Suprapubic skin (tissue), 4 donors: ENCODE results near the gene KLRC3. TPM values are rescaled to one million over a fixed set of nuclear protein-coding genes. Genes with fewer than 3 reads are reported as not detected.
"Not testable (repeated sequence)": the region's sequence is repeated elsewhere in the genome, so short reads cannot be mapped to it uniquely, and the experiment has no call there.

Experiments
- DNase-seq, 2 donors: peaks; one replicate each; pipeline ENCODE4 v3.0.0-alpha.2; 2019; ENCODE audit warnings: low spot score in 2 of 2
- H3K27ac ChIP-seq: fragments of 200-600 bp; sonication (generic); one replicate; pipeline ENCODE4 v1.5.1; 2019
- H3K27me3 ChIP-seq: fragments of 200-600 bp; sonication (generic); one replicate; pipeline ENCODE4 v1.5.1; 2019
- H3K36me3 ChIP-seq: fragments of 200-600 bp; sonication (generic); one replicate; pipeline ENCODE4 v1.5.1; 2019
- H3K4me1 ChIP-seq: fragments of 200-600 bp; sonication (generic); one replicate; pipeline ENCODE4 v1.5.1; 2019
- H3K4me3 ChIP-seq: fragments of 200-600 bp; sonication (generic); one replicate; pipeline ENCODE4 v1.5.1; 2019; ENCODE audit warnings: mild to moderate bottlenecking
- H3K9me3 ChIP-seq: fragments of 200-600 bp; sonication (generic); one replicate; pipeline ENCODE4 v1.5.1; 2019
- EP300 ChIP-seq: sonication (generic); formaldehyde crosslinking; IDR thresholded peaks from one replicate; pipeline ENCODE4 v1.6.1; 2017; ENCODE audit warnings: antibody characterized with exemption
- POLR2A ChIP-seq, 2 donors: fragments of 450-650 bp; IDR thresholded peaks; one replicate each; pipeline ENCODE4 v1.6.1; 2017; ENCODE audit warnings: antibody characterized with exemption in 2 of 2, mild to moderate bottlenecking in 2 of 2, moderate library complexity in 2 of 2
- POLR2AphosphoS5 ChIP-seq, 3 donors: sonication (generic); formaldehyde crosslinking; IDR thresholded peaks; one replicate each; pipeline ENCODE4 v1.6.1; 2017; ENCODE audit warnings: antibody characterized with exemption in 3 of 3
- WGBS: methylation state at CpG from one replicate; pipeline ENCODE4 v1.1.5; 2018; 5-methylcytosine and 5-hydroxymethylcytosine counted together
- total RNA-seq, 4 donors: library from RNA; depleted of rRNA; stranded (reverse); fragments of >200 nt; gene quantifications; one replicate each; pipeline ENCODE4 v1.1.0, GENCODE V29; 2016
- TF ChIP-seq, protein P1 (sequence below), 2 donors: fragments of 200-600 bp in 1 of 2; fragments of 450-650 bp in 1 of 2; sonication (generic) in 1 of 2; IDR thresholded peaks; one replicate each; pipeline ENCODE4 v1.5.1; 2016 to 2019; ENCODE audit warnings: antibody characterized with exemption in 2 of 2, mild to moderate bottlenecking in 1 of 2, moderate library complexity in 1 of 2

The KLRC3 gene
- total RNA-seq, 4 donors from 2014 or later, result not detected

DNA sequence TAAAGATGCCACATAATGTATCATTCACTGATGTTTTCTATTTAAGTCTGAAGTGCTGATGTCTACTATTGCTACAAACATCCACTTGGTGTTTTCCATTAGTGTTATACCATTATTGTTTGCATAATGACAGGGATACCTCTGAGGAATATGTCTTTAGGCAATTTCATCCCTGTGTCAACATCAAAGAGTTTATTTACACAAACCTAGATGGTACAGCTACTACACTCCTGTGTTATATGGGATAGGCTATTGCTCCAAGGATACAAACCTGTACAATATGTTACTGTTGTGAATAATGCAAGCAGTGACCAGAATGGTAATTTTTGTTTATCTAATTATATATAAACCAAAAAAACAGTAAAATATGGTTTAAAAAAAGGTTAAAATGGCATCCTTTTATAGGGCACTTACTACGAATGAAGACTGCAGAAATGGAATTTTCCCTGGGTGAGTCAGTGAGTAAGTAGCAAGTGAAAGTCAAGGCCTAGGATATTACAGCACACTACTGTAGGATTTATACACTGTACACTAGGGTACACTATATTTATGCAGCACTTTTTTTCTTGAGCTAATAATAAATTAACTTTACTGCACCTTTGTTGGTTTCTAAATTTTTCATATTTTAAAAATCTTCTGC, 4.0 kb upstream of the KLRC3 start:
- H3K36me3 ChIP-seq, H3K27ac ChIP-seq, DNase-seq, H3K4me1 ChIP-seq, H3K4me3 ChIP-seq, H3K27me3 ChIP-seq, H3K9me3 ChIP-seq: not testable (repeated sequence)
- WGBS, result no CpG with 5 or more reads among the region's 1 CpG

DNA sequence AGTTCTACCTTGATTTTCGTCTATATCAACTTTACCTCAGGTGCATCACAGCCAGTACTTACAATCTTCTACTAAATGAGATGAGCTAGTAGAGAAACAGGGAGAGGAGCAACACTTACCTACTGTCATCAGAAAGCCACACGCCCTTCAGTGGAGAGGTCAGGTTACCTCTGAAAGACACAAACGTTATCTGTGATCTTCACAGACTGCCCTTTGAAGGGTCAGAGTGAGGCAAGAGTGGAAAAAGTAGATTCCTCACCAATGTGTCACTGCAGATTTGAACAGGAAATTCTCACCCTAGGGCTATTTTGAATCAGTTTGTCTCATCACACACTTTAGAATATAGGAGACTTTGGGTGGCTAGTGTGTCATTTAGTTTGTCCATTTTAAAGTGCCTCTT, 1.8 kb upstream of the KLRC3 start:
- WGBS, result 17% methylated on average over 2 of the region's 3 CpGs
- not testable (repeated sequence) for DNase-seq, H3K4me3 ChIP-seq, H3K27ac ChIP-seq, H3K4me1 ChIP-seq, H3K36me3 ChIP-seq, H3K27me3 ChIP-seq, H3K9me3 ChIP-seq

DNA sequence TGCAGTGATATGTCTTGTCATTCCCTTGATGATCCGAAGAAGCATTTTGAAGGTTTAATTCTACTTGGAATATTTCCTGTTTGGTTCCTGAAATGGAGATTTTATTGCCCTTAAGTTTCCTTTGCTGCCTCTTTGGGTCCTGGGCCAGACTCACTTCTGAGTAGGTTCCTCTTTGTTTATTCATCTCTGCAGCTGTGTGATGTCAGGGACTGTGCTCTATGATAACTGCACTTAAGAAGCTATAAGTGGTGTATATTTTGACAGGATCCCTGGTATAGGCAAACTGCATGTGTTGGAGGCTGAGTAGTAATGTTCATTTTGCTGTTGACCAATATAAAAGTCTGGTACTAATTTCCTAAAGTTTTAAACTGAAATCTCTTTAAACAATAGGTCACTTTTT, 11.0 kb downstream of the KLRC3 start, which contains the start of gene KLRC4:
Gene KLRC4, minus strand, starts transcription at position 366 of the 400 bp plus-strand sequence. Its CDS starts 182 bp downstream, at position 184.
- Histone ChIP-seq H3K4me1 (no peaks in the 10 kb centered on the region), H3K27me3 (no peaks in the 10 kb centered on the region), H3K36me3 (no peaks in the 10 kb centered on the region), H3K4me3 (peak within 1 kb of the TSS; percentile 5), H3K27ac (no peak within 1 kb of the TSS), H3K9me3 (no peaks in the 10 kb centered on the region)
- TF ChIP-seq, protein P1, sequence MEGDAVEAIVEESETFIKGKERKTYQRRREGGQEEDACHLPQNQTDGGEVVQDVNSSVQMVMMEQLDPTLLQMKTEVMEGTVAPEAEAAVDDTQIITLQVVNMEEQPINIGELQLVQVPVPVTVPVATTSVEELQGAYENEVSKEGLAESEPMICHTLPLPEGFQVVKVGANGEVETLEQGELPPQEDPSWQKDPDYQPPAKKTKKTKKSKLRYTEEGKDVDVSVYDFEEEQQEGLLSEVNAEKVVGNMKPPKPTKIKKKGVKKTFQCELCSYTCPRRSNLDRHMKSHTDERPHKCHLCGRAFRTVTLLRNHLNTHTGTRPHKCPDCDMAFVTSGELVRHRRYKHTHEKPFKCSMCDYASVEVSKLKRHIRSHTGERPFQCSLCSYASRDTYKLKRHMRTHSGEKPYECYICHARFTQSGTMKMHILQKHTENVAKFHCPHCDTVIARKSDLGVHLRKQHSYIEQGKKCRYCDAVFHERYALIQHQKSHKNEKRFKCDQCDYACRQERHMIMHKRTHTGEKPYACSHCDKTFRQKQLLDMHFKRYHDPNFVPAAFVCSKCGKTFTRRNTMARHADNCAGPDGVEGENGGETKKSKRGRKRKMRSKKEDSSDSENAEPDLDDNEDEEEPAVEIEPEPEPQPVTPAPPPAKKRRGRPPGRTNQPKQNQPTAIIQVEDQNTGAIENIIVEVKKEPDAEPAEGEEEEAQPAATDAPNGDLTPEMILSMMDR (IDR thresholded peaks at IDR 0.05), result no peak
- TF ChIP-seq EP300, result no peak
- no peak for TF ChIP-seq POLR2A (IDR thresholded peaks at IDR 0.05)
- no peak for TF ChIP-seq POLR2AphosphoS5 (IDR thresholded peaks at IDR 0.05)
- DNase-seq, result no peak
- 26% methylated on average over 1 of the region's 1 CpG for WGBS

DNA sequence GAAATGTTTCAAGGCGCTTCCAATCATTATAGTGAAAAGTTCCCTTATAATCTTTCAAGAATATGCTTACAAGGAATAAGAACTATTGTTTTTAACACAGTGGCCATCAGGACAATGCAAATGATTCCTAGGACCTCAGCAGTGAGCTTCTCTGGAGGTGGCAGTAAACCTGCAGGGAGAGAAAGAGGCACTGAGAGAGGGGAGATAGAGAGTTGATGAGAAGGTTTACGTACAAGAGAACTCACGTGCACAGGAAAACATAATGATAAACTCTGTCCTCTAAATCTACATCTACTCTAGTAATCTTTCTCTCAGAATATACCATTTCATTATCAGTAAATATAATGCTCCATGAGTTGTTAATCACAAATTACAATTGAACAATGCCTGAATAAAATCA, 11.6 kb downstream of the KLRC3 start:
- no peak for TF ChIP-seq EP300
- no peak for TF ChIP-seq POLR2AphosphoS5 (IDR thresholded peaks at IDR 0.05)
- TF ChIP-seq POLR2A (IDR thresholded peaks at IDR 0.05), result no peak
- TF ChIP-seq, protein P1 (IDR thresholded peaks at IDR 0.05), result no peak
- no peaks in the 10 kb centered on the region for H3K9me3 ChIP-seq
- no peaks in the 10 kb centered on the region for H3K4me1 ChIP-seq
- H3K27me3 ChIP-seq, result no peaks in the 10 kb centered on the region
- WGBS, result 75% methylated on average over 3 of the region's 3 CpGs
- no peak for DNase-seq
- no peak overlapping the region for H3K27ac ChIP-seq
- H3K4me3 ChIP-seq, result peak overlapping the region; percentile 5
- no peaks in the 10 kb centered on the region for H3K36me3 ChIP-seq

DNA sequence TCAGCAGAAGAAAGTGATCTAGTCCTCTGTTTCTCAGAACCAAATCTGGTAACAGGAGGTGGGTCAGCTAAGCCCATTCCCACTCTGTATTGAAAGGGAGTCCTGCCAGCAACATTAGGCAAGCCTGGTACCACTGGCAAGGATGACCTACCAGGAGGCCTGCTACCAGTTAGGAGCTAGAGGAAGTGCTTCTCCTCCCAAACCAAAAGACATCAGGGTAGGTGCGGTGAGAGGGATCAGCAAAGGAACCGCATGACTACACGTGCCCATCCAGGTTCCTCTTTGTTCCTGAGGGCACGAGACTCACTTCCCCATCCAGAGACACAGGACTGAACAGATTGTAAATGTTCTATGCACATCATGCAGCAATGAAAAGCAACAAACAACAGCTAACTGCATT, 13.7 kb downstream of the KLRC3 start:
- Histone ChIP-seq H3K4me3 (no peak overlapping the region), H3K27ac (no peak overlapping the region), H3K36me3 (no peaks in the 10 kb centered on the region), H3K9me3 (no peaks in the 10 kb centered on the region), H3K4me1 (no peaks in the 10 kb centered on the region), H3K27me3 (no peaks in the 10 kb centered on the region)
- DNase-seq, result peak in 1 of 2 donors; percentile 63
- TF ChIP-seq EP300, result no peak
- TF ChIP-seq, protein P1 (IDR thresholded peaks at IDR 0.05), result no peak
- no peak for TF ChIP-seq POLR2A (IDR thresholded peaks at IDR 0.05)
- no peak for TF ChIP-seq POLR2AphosphoS5 (IDR thresholded peaks at IDR 0.05)
- WGBS, result 42% methylated on average over 4 of the region's 4 CpGs

DNA sequence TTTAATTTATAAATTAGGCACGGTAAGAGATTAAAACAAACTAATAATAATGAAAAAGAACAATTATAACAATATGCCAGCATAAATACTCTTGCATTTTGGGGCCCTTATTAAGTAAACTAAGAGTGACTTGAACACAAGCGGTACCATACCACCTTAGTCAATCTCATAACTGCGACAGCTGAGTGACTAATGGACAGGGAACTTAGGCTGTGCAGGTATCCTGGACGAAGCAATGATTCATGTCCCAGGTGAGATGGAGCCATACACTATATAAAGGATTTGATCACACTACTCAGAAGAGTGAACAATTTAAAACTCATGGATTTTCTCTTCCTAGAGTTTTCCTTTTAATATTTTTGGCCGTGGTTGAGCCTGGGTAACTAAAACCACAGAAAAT, 15.1 kb downstream of the KLRC3 start:
- no peaks in the 10 kb centered on the region for H3K9me3 ChIP-seq
- no peak overlapping the region for H3K27ac ChIP-seq
- no peak overlapping the region for H3K4me3 ChIP-seq
- H3K27me3 ChIP-seq, result no peaks in the 10 kb centered on the region
- DNase-seq, result no peak
- WGBS, result 92% methylated on average over 5 of the region's 5 CpGs
- H3K4me1 ChIP-seq, result no peaks in the 10 kb centered on the region
- no peaks in the 10 kb centered on the region for H3K36me3 ChIP-seq
- TF ChIP-seq POLR2AphosphoS5 (IDR thresholded peaks at IDR 0.05) (no peak), POLR2A (IDR thresholded peaks at IDR 0.05) (no peak)

DNA sequence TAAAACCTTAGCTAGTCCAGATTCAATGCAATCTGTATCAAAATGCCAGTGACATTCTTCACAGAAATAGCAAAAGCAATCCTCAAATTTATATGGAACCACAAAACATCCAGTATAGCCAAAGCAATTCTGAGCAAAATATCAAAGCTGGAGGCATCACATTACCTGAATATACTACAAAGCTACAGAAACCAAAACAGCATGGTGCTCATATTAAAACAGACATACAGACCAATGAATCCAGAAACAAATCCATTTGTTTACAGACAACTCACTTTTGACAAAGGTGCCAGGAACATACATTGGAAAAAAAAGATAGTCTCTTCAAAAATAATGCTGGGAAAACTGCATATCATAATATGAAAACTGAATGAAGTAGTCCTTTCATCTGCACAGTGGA, 15.6 kb downstream of the KLRC3 start:
- Histone ChIP-seq H3K27me3 (no peaks in the 10 kb centered on the region), H3K4me3 (no peak overlapping the region), H3K36me3 (no peaks in the 10 kb centered on the region), H3K27ac (no peak overlapping the region), H3K4me1 (no peaks in the 10 kb centered on the region), H3K9me3 (no peaks in the 10 kb centered on the region)
- TF ChIP-seq, protein P1 (IDR thresholded peaks at IDR 0.05), result no peak
- TF ChIP-seq POLR2AphosphoS5 (IDR thresholded peaks at IDR 0.05), result no peak
- no peak for TF ChIP-seq EP300
- TF ChIP-seq POLR2A (IDR thresholded peaks at IDR 0.05), result no peak
- no peak for DNase-seq
